OCI-LY1 (cell line): ENCODE measurements around the gene MAPT.

ENCODE experiments used
- EZH2 ChIP-seq: fragments of 200-600 bp; sonication (generic), shearing (Covaris generic); IDR thresholded peaks from 2 replicates; pipeline ENCODE4 v1.8.0; 2017; ENCODE audit warnings: borderline replicate concordance, mixed run types, mild to moderate bottlenecking, antibody characterized with exemption, low read length, moderate library complexity, mixed read lengths
- TF ChIP-seq, protein P1 (sequence below): fragments of 200-600 bp; sonication (generic), shearing (Covaris generic); IDR thresholded peaks from 2 replicates; pipeline ENCODE4 v1.5.1; 2017; ENCODE audit warnings: mild to moderate bottlenecking, antibody characterized with exemption, low read length, moderate library complexity, mixed read lengths

DNA sequence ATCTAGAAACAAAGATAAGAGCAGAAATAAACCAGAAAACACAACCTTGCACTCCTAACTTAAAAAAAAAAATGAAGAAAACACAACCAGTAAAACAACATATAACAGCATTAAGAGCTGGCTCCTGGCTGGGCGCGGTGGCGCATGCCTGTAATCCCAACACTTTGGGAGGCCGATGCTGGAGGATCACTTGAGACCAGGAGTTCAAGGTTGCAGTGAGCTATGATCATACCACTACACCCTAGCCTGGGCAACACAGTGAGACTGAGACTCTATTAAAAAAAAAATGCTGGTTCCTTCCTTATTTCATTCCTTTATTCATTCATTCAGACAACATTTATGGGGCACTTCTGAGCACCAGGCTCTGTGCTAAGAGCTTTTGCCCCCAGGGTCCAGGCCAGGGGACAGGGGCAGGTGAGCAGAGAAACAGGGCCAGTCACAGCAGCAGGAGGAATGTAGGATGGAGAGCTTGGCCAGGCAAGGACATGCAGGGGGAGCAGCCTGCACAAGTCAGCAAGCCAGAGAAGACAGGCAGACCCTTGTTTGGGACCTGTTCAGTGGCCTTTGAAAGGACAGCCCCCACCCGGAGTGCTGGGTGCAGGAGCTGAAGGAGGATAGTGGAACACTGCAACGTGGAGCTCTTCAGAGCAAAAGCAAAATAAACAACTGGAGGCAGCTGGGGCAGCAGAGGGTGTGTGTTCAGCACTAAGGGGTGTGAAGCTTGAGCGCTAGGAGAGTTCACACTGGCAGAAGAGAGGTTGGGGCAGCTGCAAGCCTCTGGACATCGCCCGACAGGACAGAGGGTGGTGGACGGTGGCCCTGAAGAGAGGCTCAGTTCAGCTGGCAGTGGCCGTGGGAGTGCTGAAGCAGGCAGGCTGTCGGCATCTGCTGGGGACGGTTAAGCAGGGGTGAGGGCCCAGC lies 107.3 kb downstream of the MAPT start:
- TF ChIP-seq, protein P1, sequence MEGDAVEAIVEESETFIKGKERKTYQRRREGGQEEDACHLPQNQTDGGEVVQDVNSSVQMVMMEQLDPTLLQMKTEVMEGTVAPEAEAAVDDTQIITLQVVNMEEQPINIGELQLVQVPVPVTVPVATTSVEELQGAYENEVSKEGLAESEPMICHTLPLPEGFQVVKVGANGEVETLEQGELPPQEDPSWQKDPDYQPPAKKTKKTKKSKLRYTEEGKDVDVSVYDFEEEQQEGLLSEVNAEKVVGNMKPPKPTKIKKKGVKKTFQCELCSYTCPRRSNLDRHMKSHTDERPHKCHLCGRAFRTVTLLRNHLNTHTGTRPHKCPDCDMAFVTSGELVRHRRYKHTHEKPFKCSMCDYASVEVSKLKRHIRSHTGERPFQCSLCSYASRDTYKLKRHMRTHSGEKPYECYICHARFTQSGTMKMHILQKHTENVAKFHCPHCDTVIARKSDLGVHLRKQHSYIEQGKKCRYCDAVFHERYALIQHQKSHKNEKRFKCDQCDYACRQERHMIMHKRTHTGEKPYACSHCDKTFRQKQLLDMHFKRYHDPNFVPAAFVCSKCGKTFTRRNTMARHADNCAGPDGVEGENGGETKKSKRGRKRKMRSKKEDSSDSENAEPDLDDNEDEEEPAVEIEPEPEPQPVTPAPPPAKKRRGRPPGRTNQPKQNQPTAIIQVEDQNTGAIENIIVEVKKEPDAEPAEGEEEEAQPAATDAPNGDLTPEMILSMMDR: no peak
- no peak for TF ChIP-seq EZH2
